ENCODE measurements around the gene C16orf90.

C16orf90 gene

GRCh38 chr16:3520413-3520812, 25.1 kb upstream of the C16orf90 start:
- Histone ChIP-seq H3K9me3 (no peaks in the 10 kb centered on the region), H3K27me3 (no peaks in the 10 kb centered on the region), H3K4me3 (no peak overlapping the region), H3K36me3 (peaks cover 29 to 90% (median 67%) of the 10 kb centered on the region in 3 donors), H3K27ac (peak overlapping the region; percentile 57 to 64), H3K4me1 (peaks cover 0 to 10% (median 5%) of the 10 kb centered on the region in 4 donors)
- no peak for DNase-seq
- intact Hi-C loops (cut with DNase I; ENCODE audit: low total_unique reads), result no loop called here
- TF ChIP-seq CTCF (IDR thresholded peaks at IDR 0.05), result no peak

- no peaks in the 10 kb centered on the region for H3K27me3 ChIP-seq
- intact Hi-C loops (cut with DNase I; ENCODE audit: low total_unique reads), result no loop called here
- peaks cover 30 to 89% (median 66%) of the 10 kb centered on the region in 3 donors for H3K36me3 ChIP-seq
- H3K9me3 ChIP-seq, result no peaks in the 10 kb centered on the region
- no peak overlapping the region for H3K4me3 ChIP-seq
- H3K27ac ChIP-seq, result no peak overlapping the region
- H3K4me1 ChIP-seq, result peaks cover 0 to 10% (median 5%) of the 10 kb centered on the region in 4 donors
- TF ChIP-seq CTCF (IDR thresholded peaks at IDR 0.05), result no peak
- DNase-seq, result no peak
Observed at GRCh38 chr16:3519581-3519980, 24.3 kb upstream of the C16orf90 start.

- TF ChIP-seq CTCF (IDR thresholded peaks at IDR 0.05), result no peak
- intact Hi-C loops (cut with DNase I; ENCODE audit: low total_unique reads), result no loop called here
- Histone ChIP-seq H3K36me3 (peaks cover 34 to 89% (median 70%) of the 10 kb centered on the region in 3 donors), H3K4me1 (peaks cover 0 to 10% (median 5%) of the 10 kb centered on the region in 4 donors), H3K9me3 (no peaks in the 10 kb centered on the region), H3K27ac (no peak overlapping the region), H3K4me3 (no peak overlapping the region), H3K27me3 (no peaks in the 10 kb centered on the region)
- DNase-seq, result peak in 1 of 2 donors; percentile 29
Observed at GRCh38 chr16:3518986-3519348, 23.7 kb upstream of the C16orf90 start.

GRCh38 chr16:3518292-3518985, 23.1 kb upstream of the C16orf90 start:
- TF ChIP-seq CTCF (IDR thresholded peaks at IDR 0.05), result no peak
- Histone ChIP-seq H3K27ac (no peak overlapping the region), H3K4me3 (no peak overlapping the region), H3K4me1 (peaks cover 0 to 10% (median 5%) of the 10 kb centered on the region in 4 donors), H3K36me3 (peaks cover 34 to 89% (median 70%) of the 10 kb centered on the region in 3 donors), H3K9me3 (no peaks in the 10 kb centered on the region), H3K27me3 (no peaks in the 10 kb centered on the region)
- intact Hi-C loops (cut with DNase I; ENCODE audit: low total_unique reads), result no loop called here
- no peak for DNase-seq

GRCh38 chr16:3515897-3516296, 20.6 kb upstream of the C16orf90 start:
- Histone ChIP-seq H3K4me3 (no peak overlapping the region), H3K27me3 (no peaks in the 10 kb centered on the region), H3K36me3 (peaks cover 51 to 94% (median 79%) of the 10 kb centered on the region in 3 donors), H3K4me1 (peaks cover 0 to 6% (median 3%) of the 10 kb centered on the region in 4 donors), H3K27ac (no peak overlapping the region), H3K9me3 (no peaks in the 10 kb centered on the region)
- no peak for DNase-seq
- intact Hi-C loops (cut with DNase I; ENCODE audit: low total_unique reads), result no loop called here
- TF ChIP-seq CTCF (IDR thresholded peaks at IDR 0.05), result no peak
